DOHH2 (cell line): ENCODE data around the gene PRKG2.

ENCODE experiments used
- H3F3A ChIP-seq: fragments of 200-600 bp; sonication (generic), shearing (Covaris generic); 2 replicates; pipeline ENCODE4 v1.6.0; 2016; ENCODE audit warnings: antibody characterized with exemption, mild to moderate bottlenecking; ENCODE audit not compliant: control insufficient read depth, insufficient read depth
- H3K27ac ChIP-seq: fragments of 200-600 bp; sonication (generic); 2 replicates; pipeline ENCODE4 v1.5.1; 2014; ENCODE audit warnings: low read depth, mild to moderate bottlenecking, low read length, moderate library complexity
- H3K27me3 ChIP-seq: fragments of 200-600 bp; sonication (generic); 2 replicates; pipeline ENCODE4 v1.6.1; 2014; ENCODE audit warnings: mild to moderate bottlenecking, low read length, mixed read lengths; ENCODE audit not compliant: control insufficient read depth
- H3K36me3 ChIP-seq: fragments of 200-600 bp; sonication (generic); 2 replicates; pipeline ENCODE4 v1.6.1; 2014; ENCODE audit warnings: mild to moderate bottlenecking, low read length, moderate library complexity, mixed read lengths; ENCODE audit not compliant: control insufficient read depth
- H3K4me1 ChIP-seq: fragments of 200-600 bp; sonication (generic); 2 replicates; pipeline ENCODE4 v1.6.1; 2014; ENCODE audit warnings: mild to moderate bottlenecking, low read length, mixed read lengths; ENCODE audit not compliant: control insufficient read depth
- H3K4me2 ChIP-seq: fragments of 200-600 bp; sonication (generic); 2 replicates; pipeline ENCODE4 v1.6.0; 2014; ENCODE audit warnings: mild to moderate bottlenecking, low read length, moderate library complexity
- H3K4me3 ChIP-seq: fragments of 200-600 bp; sonication (generic); 2 replicates; pipeline ENCODE4 v1.5.1; 2014; ENCODE audit warnings: mild to moderate bottlenecking, low read length, mixed read lengths
- H3K79me2 ChIP-seq: fragments of 200-600 bp; sonication (generic); 2 replicates; pipeline ENCODE4 v1.6.1; 2014; ENCODE audit warnings: mild to moderate bottlenecking, low read length, mixed read lengths; ENCODE audit not compliant: control insufficient read depth
- H3K9me2 ChIP-seq: fragments of 200-600 bp; sonication (generic); replicated peaks from 2 replicates; pipeline ENCODE4 v1.6.1; 2014; ENCODE audit warnings: mild to moderate bottlenecking, low read length, mixed read lengths; ENCODE audit not compliant: control insufficient read depth
- H3K9me3 ChIP-seq: fragments of 200-600 bp; sonication (generic); 2 replicates; pipeline ENCODE4 v1.6.1; 2014; ENCODE audit warnings: antibody characterized with exemption, low read length, mixed read lengths; ENCODE audit not compliant: control insufficient read depth, insufficient read depth
- H4K20me1 ChIP-seq: fragments of 200-600 bp; sonication (generic); 2 replicates; pipeline ENCODE4 v1.6.0; 2014; ENCODE audit warnings: low read depth, mild to moderate bottlenecking, antibody characterized with exemption, low read length, moderate library complexity; ENCODE audit not compliant: control insufficient read depth, insufficient read depth
- EZH2phosphoT487 ChIP-seq: fragments of 200-600 bp; sonication (generic); IDR thresholded peaks from 2 replicates; pipeline ENCODE4 v1.6.1; 2017; ENCODE audit warnings: borderline replicate concordance, mild to moderate bottlenecking, antibody characterized with exemption, low read length, moderate library complexity, mixed read lengths
- TF ChIP-seq, protein P1 (sequence below): fragments of 200-600 bp; sonication (generic); IDR thresholded peaks from one replicate; pipeline ENCODE4 v1.5.1; 2014; ENCODE audit warnings: antibody characterized with exemption, mild to moderate bottlenecking, low read depth, low read length; ENCODE audit not compliant: poor library complexity, severe bottlenecking

The PRKG2 gene

DNA sequence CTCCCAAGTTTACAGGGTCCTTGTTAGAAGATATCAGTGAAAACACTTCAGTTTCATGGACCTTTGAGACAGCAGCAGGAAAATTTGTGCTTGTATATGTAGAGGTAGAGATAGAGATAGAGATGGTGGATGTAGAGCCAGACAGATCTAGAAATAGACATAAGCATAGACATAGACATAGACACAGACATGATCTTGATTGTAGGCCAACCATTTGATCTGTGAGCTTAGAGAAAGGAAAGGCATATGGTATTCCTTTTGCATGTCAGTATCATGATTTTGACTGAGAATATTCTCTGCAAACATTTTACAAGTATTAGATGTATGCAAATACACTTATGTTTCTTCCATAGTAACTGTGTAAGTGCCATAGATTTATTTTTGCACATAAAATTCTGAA, 65.0 kb downstream of the PRKG2 start:
- Histone ChIP-seq H3K27me3 (no peaks in the 10 kb centered on the region), H3K4me2 (no peak overlapping the region), H3K79me2 (no peaks in the 10 kb centered on the region)

DNA sequence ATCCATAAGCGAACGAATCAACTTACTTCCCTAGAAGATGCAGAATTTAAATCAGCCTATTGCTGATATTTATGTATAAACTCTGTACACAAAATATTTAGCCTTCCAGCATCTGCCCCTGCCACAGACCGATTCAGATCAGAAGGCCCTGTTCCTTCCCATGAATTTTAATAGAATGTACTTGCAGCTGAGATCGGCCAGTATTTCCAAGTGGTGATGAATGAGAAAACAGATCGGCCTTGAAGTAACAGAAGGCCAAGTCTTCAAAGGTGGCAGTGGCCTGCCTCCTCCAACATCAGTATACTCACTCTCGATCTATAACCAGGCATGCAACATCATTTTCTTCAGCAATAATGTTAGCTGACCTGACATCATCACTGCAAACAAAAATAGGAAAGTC, 66.4 kb downstream of the PRKG2 start:
- Histone ChIP-seq H3K9me2 (no peaks in the 10 kb centered on the region), H3K36me3 (no peaks in the 10 kb centered on the region), H3K9me3 (no peaks in the 10 kb centered on the region), H3K27ac (no peak overlapping the region), H4K20me1 (no peaks in the 10 kb centered on the region), H3K4me1 (no peaks in the 10 kb centered on the region), H3K27me3 (no peaks in the 10 kb centered on the region), H3K4me3 (no peak overlapping the region), H3K4me2 (no peak overlapping the region), H3K79me2 (no peaks in the 10 kb centered on the region), H3F3A (no peaks in the 10 kb centered on the region)
- TF ChIP-seq, protein P1, sequence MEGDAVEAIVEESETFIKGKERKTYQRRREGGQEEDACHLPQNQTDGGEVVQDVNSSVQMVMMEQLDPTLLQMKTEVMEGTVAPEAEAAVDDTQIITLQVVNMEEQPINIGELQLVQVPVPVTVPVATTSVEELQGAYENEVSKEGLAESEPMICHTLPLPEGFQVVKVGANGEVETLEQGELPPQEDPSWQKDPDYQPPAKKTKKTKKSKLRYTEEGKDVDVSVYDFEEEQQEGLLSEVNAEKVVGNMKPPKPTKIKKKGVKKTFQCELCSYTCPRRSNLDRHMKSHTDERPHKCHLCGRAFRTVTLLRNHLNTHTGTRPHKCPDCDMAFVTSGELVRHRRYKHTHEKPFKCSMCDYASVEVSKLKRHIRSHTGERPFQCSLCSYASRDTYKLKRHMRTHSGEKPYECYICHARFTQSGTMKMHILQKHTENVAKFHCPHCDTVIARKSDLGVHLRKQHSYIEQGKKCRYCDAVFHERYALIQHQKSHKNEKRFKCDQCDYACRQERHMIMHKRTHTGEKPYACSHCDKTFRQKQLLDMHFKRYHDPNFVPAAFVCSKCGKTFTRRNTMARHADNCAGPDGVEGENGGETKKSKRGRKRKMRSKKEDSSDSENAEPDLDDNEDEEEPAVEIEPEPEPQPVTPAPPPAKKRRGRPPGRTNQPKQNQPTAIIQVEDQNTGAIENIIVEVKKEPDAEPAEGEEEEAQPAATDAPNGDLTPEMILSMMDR: no peak
- no peak for TF ChIP-seq EZH2phosphoT487

More for the DNA sequence above, 65.0 kb downstream of the PRKG2 start:
- H4K20me1 ChIP-seq: no peaks in the 10 kb centered on the region
- H3K4me3 ChIP-seq: no peak overlapping the region
- no peaks in the 10 kb centered on the region for H3K36me3 ChIP-seq
- TF ChIP-seq, protein P1: no peak
- no peaks in the 10 kb centered on the region for H3K4me1 ChIP-seq
- no peaks in the 10 kb centered on the region for H3K9me2 ChIP-seq
- no peaks in the 10 kb centered on the region for H3K9me3 ChIP-seq
- no peak overlapping the region for H3K27ac ChIP-seq
- no peaks in the 10 kb centered on the region for H3F3A ChIP-seq

DNA sequence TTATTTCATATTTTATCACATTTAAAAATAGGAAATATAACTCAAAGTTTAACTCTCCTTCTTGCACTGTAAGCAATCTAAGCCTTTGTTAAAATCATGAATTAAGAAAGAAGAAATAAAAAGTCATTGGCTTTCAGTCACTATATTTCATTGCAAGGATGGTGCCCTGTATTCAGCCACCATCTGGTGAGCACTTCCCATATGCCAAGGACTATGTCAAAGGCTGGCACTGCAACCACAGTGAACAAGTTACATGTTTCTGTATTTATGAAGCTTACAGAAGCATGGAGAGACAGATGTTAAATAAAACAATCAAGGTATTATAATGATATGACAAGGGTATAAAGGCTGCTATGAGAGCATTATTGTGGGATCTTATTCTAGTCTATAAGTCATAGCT, 68.6 kb downstream of the PRKG2 start:
- Histone ChIP-seq H3K4me2 (no peak overlapping the region), H3K27ac (no peak overlapping the region), H3K27me3 (no peaks in the 10 kb centered on the region), H3F3A (no peaks in the 10 kb centered on the region), H3K9me2 (no peaks in the 10 kb centered on the region), H3K9me3 (no peaks in the 10 kb centered on the region), H4K20me1 (no peaks in the 10 kb centered on the region), H3K4me3 (no peak overlapping the region), H3K79me2 (no peaks in the 10 kb centered on the region), H3K4me1 (no peaks in the 10 kb centered on the region), H3K36me3 (no peaks in the 10 kb centered on the region)
- TF ChIP-seq EZH2phosphoT487: no peak
- TF ChIP-seq, protein P1: no peak

DNA sequence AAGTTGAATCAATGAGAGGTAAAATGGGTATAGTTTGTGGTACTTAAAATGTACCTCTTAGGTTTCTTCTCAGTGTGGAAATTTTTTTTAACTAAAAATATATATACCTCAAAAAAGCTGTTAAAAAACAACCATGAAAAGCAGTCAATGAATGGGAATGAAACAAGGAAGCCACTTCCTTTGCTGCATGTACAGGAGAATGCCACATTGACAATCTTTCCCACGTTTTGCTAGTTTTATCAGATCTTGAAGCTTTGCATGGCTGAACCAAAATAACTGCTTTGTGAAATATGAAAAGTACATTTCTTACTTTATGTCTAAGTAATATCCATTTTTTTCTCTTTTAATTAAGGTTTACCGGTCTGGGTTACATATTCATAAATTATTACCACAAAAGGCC, 71.8 kb downstream of the PRKG2 start:
- H4K20me1 ChIP-seq: no peaks in the 10 kb centered on the region
- TF ChIP-seq, protein P1: no peak
- no peak for TF ChIP-seq EZH2phosphoT487
- H3K27ac ChIP-seq: no peak overlapping the region
- H3K9me3 ChIP-seq: no peaks in the 10 kb centered on the region
- H3F3A ChIP-seq: no peaks in the 10 kb centered on the region
- no peaks in the 10 kb centered on the region for H3K27me3 ChIP-seq
- no peaks in the 10 kb centered on the region for H3K4me1 ChIP-seq
- no peaks in the 10 kb centered on the region for H3K9me2 ChIP-seq
- no peak overlapping the region for H3K4me2 ChIP-seq
- H3K36me3 ChIP-seq: no peaks in the 10 kb centered on the region
- H3K79me2 ChIP-seq: no peaks in the 10 kb centered on the region
- no peak overlapping the region for H3K4me3 ChIP-seq
